SK-N-SH (cell line): ENCODE data around the gene UTP4. TPM values are rescaled to one million over a fixed set of nuclear protein-coding genes. Genes with fewer than 3 reads are reported as not detected.

Experiments
- CTCF ChIA-PET: fragments of 300-600, 350-600 bp; formaldehyde crosslinking; extraction: SDS; loops from one replicate; lab custom pipeline; 2021; lab: Yijun Ruan, JAX
- POLR2A ChIA-PET: fragments of 350-600 bp; sonication (Branson Sonifier 250); formaldehyde crosslinking; extraction: SDS; loops from one replicate; lab custom pipeline; 2020; ENCODE audit warnings: antibody characterized with exemption, inconsistent platforms; lab: Yijun Ruan, JAX
- DNase-seq: peaks from one replicate; pipeline ENCODE4 v3.0.0; 2012
- H2AFZ ChIP-seq: fragments of 200-600 bp; sonication (generic); 2 replicates; pipeline ENCODE4 v1.8.1; 2016; ENCODE audit warnings: antibody characterized with exemption, mild to moderate bottlenecking, low read depth
- H3F3A ChIP-seq: fragments of 200-600 bp; sonication (generic); replicated peaks from 2 replicates; pipeline ENCODE3; 2016; ENCODE audit warnings: antibody characterized with exemption, mild to moderate bottlenecking; ENCODE audit not compliant: insufficient read depth
- H3K27ac ChIP-seq, 2 experiments: fragments of 200-500 bp in 1 of 2; fragments of 200-600 bp in 1 of 2; sonication (Bioruptor generic) in 1 of 2; sonication (generic), shearing (Covaris generic) in 1 of 2; 2 replicates each; pipeline versions ENCODE4 v1.5.1 to v1.6.1; 2014 to 2016; ENCODE audit warnings: low read depth in 2 of 2, inconsistent platforms in 1 of 2, low read length in 1 of 2, mild to moderate bottlenecking in 1 of 2, mixed read lengths in 1 of 2
- H3K27me3 ChIP-seq: fragments of 200-600 bp; sonication (generic), shearing (Covaris generic); 2 replicates; pipeline ENCODE4 v1.6.1; 2016; ENCODE audit warnings: mixed run types; ENCODE audit not compliant: insufficient read depth
- H3K36me3 ChIP-seq, 2 experiments: fragments of 200-500 bp in 1 of 2; fragments of 200-600 bp in 1 of 2; sonication (Bioruptor generic) in 1 of 2; sonication (generic) in 1 of 2; replicated peaks in 1 of 2; 2 replicates each; pipeline versions ENCODE3 to v1.5.1; 2014 to 2016; ENCODE audit warnings: low read length in 1 of 2, mild to moderate bottlenecking in 1 of 2; ENCODE audit not compliant: insufficient read depth in 2 of 2, control insufficient read depth in 1 of 2
- H3K4me1 ChIP-seq, 2 experiments: fragments of 200-500 bp in 1 of 2; fragments of 200-600 bp in 1 of 2; sonication (Bioruptor generic) in 1 of 2; sonication (generic), shearing (Covaris generic) in 1 of 2; 2 replicates each; pipeline versions ENCODE4 v1.5.1 to v1.6.1; 2014 to 2016; ENCODE audit warnings: low read depth in 1 of 2, low read length in 1 of 2, mixed run types in 1 of 2; ENCODE audit not compliant: insufficient read depth in 2 of 2, control insufficient read depth in 1 of 2
- H3K4me2 ChIP-seq: fragments of 200-600 bp; sonication (generic), shearing (Covaris generic); 2 replicates; pipeline ENCODE4 v1.6.1; 2017; ENCODE audit warnings: mixed run types
- H3K4me3 ChIP-seq, 2 experiments: fragments of 200-500 bp in 1 of 2; fragments of 200-600 bp in 1 of 2; sonication (Bioruptor generic) in 1 of 2; sonication (generic), shearing (Covaris generic) in 1 of 2; 2 replicates each; pipeline versions ENCODE4 v1.5.1 to v1.8.1; 2014 to 2016; ENCODE audit warnings: low read depth in 2 of 2, inconsistent platforms in 1 of 2, low read length in 1 of 2, mild to moderate bottlenecking in 1 of 2, mixed read lengths in 1 of 2, moderate library complexity in 1 of 2
- H3K79me2 ChIP-seq: fragments of 200-600 bp; sonication (generic); 2 replicates; pipeline ENCODE4 v1.8.1; 2017; ENCODE audit warnings: mild to moderate bottlenecking; ENCODE audit not compliant: insufficient read depth
- H3K9ac ChIP-seq: fragments of 200-600 bp; sonication (generic); 2 replicates; pipeline ENCODE4 v1.6.1; 2017; ENCODE audit warnings: mixed run types
- H3K9me2 ChIP-seq: fragments of 200-600 bp; sonication (generic); 2 replicates; pipeline ENCODE4 v1.6.1; 2017; ENCODE audit warnings: mixed run types
- H3K9me3 ChIP-seq: fragments of 200-600 bp; sonication (generic); 2 replicates; pipeline ENCODE4 v1.6.1; 2017; ENCODE audit warnings: mixed run types, mild to moderate bottlenecking, moderate library complexity
- H4K20me1 ChIP-seq: fragments of 200-600 bp; sonication (generic); 2 replicates; pipeline ENCODE4 v1.6.1; 2017; ENCODE audit warnings: mild to moderate bottlenecking, mixed run types; ENCODE audit not compliant: insufficient read depth
- CTCF ChIP-seq: fragments of 200-600 bp; sonication (generic); IDR thresholded peaks from 2 replicates; pipeline ENCODE4 v1.6.1; 2017; ENCODE audit warnings: antibody characterized with exemption, mild to moderate bottlenecking, moderate library complexity
- ELF1 ChIP-seq: IDR thresholded peaks from 2 replicates; pipeline ENCODE4 v1.4.0; 2012
- EP300 ChIP-seq, 2 experiments: IDR thresholded peaks; 2 replicates each; pipeline versions ENCODE4 v1.4.0 to v1.6.1; 2012; ENCODE audit warnings: borderline replicate concordance in 1 of 2, low read depth in 1 of 2, low read length in 1 of 2
- FOSL2 ChIP-seq: IDR thresholded peaks from 2 replicates; pipeline ENCODE4 v1.4.0; 2012; ENCODE audit warnings: low read depth, mild to moderate bottlenecking, moderate library complexity, borderline replicate concordance
- FOXJ3 ChIP-seq: sonication (generic); formaldehyde crosslinking; IDR thresholded peaks from 2 replicates; pipeline ENCODE4 v1.5.1; 2020; ENCODE audit warnings: mild to moderate bottlenecking, missing genetic modification reagents
- FOXM1 ChIP-seq: IDR thresholded peaks from 2 replicates; pipeline ENCODE4 v1.4.0; 2012; ENCODE audit warnings: low read depth, mild to moderate bottlenecking
- GABPA ChIP-seq: IDR thresholded peaks from 2 replicates; pipeline ENCODE4 v1.4.0; 2012; ENCODE audit warnings: low read depth, mild to moderate bottlenecking
- JUND ChIP-seq: IDR thresholded peaks from 2 replicates; pipeline ENCODE4 v1.4.0; 2012
- MXI1 ChIP-seq: IDR thresholded peaks from 2 replicates; pipeline ENCODE4 v1.6.1; 2012; ENCODE audit warnings: mild to moderate bottlenecking, low read depth, low read length, improper control_type of control experiment
- PBX3 ChIP-seq: IDR thresholded peaks from 2 replicates; pipeline ENCODE4; 2012
- TCF12 ChIP-seq: IDR thresholded peaks from 2 replicates; pipeline ENCODE4 v1.4.0; 2012
- USF2 ChIP-seq: fragments of 150-350 bp; IDR thresholded peaks from 2 replicates; pipeline ENCODE4 v1.6.1; 2017; ENCODE audit warnings: antibody characterized with exemption, low read length, low read depth, borderline replicate concordance
- YY1 ChIP-seq: IDR thresholded peaks from 2 replicates; pipeline ENCODE4 v1.4.0; 2012; ENCODE audit warnings: low read depth, mild to moderate bottlenecking
- WGBS: methylation state at CpG from one replicate; pipeline ENCODE4 v1.1.6; 2017; ENCODE audit warnings: low lambda C conversion rate; 5-methylcytosine and 5-hydroxymethylcytosine counted together
- polyA plus RNA-seq, 3 experiments: library from polyadenylated mRNA; depleted of rRNA; stranded (reverse); fragments of >200 nt; gene quantifications; 2 replicates each; pipeline ENCODE4 v1.2.3, GENCODE V29; 2012
- TF ChIP-seq, protein P1 (sequence below): IDR thresholded peaks from 2 replicates; pipeline ENCODE4 v1.6.1; 2012; ENCODE audit warnings: mild to moderate bottlenecking, low read depth, low read length, moderate library complexity
- TF ChIP-seq, protein P2 (sequence below): IDR thresholded peaks from 2 replicates; pipeline ENCODE4 v1.4.0; 2012; ENCODE audit warnings: low read depth, borderline replicate concordance

UTP4 gene
- polyA plus RNA-seq, 1 of the 3 experiments (the other 2 are of a cell fraction), result 66.5 TPM

DNA sequence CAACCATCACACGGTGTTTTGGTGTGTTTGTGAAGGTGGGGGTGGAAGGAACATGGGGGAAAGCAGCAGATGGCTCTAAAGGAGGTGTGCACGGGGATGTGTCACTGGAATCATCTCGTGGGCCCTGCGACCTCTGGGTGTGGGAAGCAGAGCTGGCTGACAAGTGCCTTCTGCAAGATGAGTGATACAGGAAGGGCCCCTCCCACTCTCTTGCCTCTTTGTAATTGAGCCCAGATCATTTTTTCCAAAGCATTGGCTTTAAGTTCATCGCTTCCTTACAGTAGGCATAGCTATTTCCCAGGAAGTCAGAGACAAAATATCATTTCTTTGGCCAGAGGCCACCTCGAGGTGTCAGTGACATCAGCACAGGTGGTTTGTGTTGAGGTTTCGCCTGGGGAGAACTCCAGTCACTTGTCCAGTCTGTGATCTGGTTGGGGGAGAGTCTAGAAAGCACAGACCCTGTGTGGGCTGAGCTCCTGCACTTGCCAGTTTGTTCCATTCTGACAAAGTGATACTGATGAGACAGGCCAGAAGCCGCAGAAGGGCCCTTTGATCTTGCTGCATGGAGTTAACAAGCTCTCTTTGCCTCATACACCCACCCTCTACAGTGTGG, 33.9 kb downstream of the UTP4 start (continued):
- TF ChIP-seq CTCF, result no peak
- no peak for TF ChIP-seq FOXM1
- TF ChIP-seq, protein P1, sequence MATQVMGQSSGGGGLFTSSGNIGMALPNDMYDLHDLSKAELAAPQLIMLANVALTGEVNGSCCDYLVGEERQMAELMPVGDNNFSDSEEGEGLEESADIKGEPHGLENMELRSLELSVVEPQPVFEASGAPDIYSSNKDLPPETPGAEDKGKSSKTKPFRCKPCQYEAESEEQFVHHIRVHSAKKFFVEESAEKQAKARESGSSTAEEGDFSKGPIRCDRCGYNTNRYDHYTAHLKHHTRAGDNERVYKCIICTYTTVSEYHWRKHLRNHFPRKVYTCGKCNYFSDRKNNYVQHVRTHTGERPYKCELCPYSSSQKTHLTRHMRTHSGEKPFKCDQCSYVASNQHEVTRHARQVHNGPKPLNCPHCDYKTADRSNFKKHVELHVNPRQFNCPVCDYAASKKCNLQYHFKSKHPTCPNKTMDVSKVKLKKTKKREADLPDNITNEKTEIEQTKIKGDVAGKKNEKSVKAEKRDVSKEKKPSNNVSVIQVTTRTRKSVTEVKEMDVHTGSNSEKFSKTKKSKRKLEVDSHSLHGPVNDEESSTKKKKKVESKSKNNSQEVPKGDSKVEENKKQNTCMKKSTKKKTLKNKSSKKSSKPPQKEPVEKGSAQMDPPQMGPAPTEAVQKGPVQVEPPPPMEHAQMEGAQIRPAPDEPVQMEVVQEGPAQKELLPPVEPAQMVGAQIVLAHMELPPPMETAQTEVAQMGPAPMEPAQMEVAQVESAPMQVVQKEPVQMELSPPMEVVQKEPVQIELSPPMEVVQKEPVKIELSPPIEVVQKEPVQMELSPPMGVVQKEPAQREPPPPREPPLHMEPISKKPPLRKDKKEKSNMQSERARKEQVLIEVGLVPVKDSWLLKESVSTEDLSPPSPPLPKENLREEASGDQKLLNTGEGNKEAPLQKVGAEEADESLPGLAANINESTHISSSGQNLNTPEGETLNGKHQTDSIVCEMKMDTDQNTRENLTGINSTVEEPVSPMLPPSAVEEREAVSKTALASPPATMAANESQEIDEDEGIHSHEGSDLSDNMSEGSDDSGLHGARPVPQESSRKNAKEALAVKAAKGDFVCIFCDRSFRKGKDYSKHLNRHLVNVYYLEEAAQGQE, result no peak
- no peak for TF ChIP-seq JUND
- TF ChIP-seq FOSL2, result peak; percentile 22; the same call in 1 of the 2 replicates
- TF ChIP-seq EP300 (IDR thresholded peaks at IDR 0.05; ENCODE audit: borderline replicate concordance in 1 of 2, low read depth in 1 of 2, low read length in 1 of 2), result no peak
- TF ChIP-seq ELF1, result no peak
- no peak for TF ChIP-seq FOXJ3 (CRISPR knock-in tag)

DNA sequence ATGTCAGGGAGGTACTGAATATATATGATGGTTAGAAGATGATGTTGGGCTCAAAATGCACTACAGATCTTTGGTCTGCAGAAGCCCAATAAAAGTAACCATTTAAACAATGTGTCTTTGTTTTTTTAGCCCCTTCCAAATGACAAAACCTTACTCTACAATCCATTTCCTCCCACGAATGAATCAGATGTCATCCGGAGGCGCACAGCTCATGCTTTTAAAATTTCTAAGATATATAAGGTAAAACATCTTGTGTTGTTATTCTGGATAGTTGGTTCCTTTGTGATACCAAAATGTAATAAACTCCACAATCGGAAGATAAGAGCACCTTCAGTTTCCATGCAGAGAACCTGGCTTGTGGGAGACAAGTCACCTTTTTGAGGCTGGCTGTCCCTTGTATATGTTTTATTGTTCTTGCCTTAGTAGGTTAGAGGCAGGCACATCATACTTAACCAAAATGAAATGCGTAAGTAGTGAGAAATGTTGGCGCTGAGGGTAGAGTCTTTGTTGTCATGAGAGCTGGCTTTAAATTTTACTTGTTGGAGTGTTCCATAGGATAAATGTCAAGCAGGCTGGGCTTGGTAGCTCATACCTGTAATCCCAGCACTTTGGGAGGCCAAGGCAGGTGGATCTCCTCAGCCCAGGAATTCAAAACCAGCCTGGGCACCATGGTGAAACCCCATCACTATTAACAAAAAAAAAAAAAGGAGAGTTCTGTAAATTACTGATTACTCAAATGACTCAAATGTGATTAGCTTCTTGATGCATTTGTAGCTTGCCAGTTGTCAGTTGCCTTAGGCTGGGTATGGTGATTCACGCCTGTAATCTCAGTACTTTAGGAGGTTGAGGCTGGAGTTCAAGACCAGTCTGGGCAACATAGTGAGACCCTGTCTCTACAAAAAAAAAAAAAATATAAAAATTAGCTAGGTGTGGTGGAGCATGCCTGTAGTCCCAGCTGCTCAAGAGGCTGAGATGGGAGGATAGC, 34.8 kb downstream of the UTP4 start:
- ChIA-PET POLR2A (interaction anchor here (0.7 kb wide), 1 partner anchor 67 kb away, joined by 3 read pairs; no protein-coding TSS in a partner anchor), CTCF (interaction anchor here (0.8 to 2.6 kb wide), 6 partner anchors 9 to 145 kb away, joined by 3 to 13 read pairs (median 4); no protein-coding TSS in a partner anchor)
- TF ChIP-seq PBX3 (peak; percentile 71; the same call in 1 of the 2 replicates), MXI1 (no peak), JUND (peak; percentile 59; the same call in 1 of the 2 replicates), EP300 (IDR thresholded peaks at IDR 0.05; ENCODE audit: borderline replicate concordance in 1 of 2, low read depth in 1 of 2, low read length in 1 of 2) (peak in 1 of 2 experiments; percentile 62; a peak in 1 of 4 replicates), GABPA (no peak), FOSL2 (peak; percentile 66; the same call in 1 of the 2 replicates), YY1 (no peak), USF2 (no peak), TCF12 (peak; percentile 77)
- TF ChIP-seq, protein P2, sequence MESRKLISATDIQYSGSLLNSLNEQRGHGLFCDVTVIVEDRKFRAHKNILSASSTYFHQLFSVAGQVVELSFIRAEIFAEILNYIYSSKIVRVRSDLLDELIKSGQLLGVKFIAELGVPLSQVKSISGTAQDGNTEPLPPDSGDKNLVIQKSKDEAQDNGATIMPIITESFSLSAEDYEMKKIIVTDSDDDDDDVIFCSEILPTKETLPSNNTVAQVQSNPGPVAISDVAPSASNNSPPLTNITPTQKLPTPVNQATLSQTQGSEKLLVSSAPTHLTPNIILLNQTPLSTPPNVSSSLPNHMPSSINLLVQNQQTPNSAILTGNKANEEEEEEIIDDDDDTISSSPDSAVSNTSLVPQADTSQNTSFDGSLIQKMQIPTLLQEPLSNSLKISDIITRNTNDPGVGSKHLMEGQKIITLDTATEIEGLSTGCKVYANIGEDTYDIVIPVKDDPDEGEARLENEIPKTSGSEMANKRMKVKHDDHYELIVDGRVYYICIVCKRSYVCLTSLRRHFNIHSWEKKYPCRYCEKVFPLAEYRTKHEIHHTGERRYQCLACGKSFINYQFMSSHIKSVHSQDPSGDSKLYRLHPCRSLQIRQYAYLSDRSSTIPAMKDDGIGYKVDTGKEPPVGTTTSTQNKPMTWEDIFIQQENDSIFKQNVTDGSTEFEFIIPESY, result no peak
- peaks cover 11% of the 10 kb centered on the region; the same call in 1 of the 2 replicates for H4K20me1 ChIP-seq
- H3K4me1 ChIP-seq, result peaks cover 2 to 21% of the 10 kb centered on the region in 2 experiments; a peak in 3 of 4 replicates
- no peaks in the 10 kb centered on the region for H3K9me3 ChIP-seq
- peaks cover 42% of the 10 kb centered on the region for H3F3A ChIP-seq
- H3K36me3 ChIP-seq, result peaks cover 42 to 50% of the 10 kb centered on the region in 2 experiments
- no peak overlapping the region for H3K4me3 ChIP-seq
- H3K4me2 ChIP-seq, result peak overlapping the region; percentile 77
- DNase-seq, result no peak
- H3K79me2 ChIP-seq, result no peaks in the 10 kb centered on the region
- H3K9ac ChIP-seq, result peak overlapping the region; percentile 17; the same call in 1 of the 2 replicates
- H3K27ac ChIP-seq, result peak overlapping the region in 1 of 2 experiments; percentile 73; a peak in 2 of 4 replicates
- H3K9me2 ChIP-seq, result no peaks in the 10 kb centered on the region
- WGBS, result 56% methylated on average over 7 of the region's 7 CpGs
- no peak overlapping the region for H2AFZ ChIP-seq
- no peaks in the 10 kb centered on the region for H3K27me3 ChIP-seq
